HT1080 (cell line): ENCODE data around the gene AHCYL1. TPM values are rescaled to one million over a fixed set of nuclear protein-coding genes. Genes with fewer than 3 reads are reported as not detected.

Source experiments
- DNase-seq: peaks from one replicate; pipeline ENCODE4 v3.0.0-alpha.2; 2015; ENCODE audit warnings: low read depth
- total RNA-seq: library from RNA; depleted of rRNA; stranded (reverse); fragments of >200 nt; shearing (Covaris generic); gene quantifications from 2 replicates; pipeline ENCODE4 v1.2.3, GENCODE V29; 2014

The AHCYL1 gene
- total RNA-seq, 1 experiment from 2014 or later = 41.1 TPM

GRCh38 chr1:110034451-110035235 is 50.1 kb downstream of the AHCYL1 start, which contains the start of gene STRIP1:
Gene STRIP1, plus strand, starts transcription at chr1:110034624. Its CDS starts 14 bp downstream, at chr1:110034638.
- peak; percentile 97 for DNase-seq

GRCh38 chr1:110035236-110035752 is 50.7 kb downstream of the AHCYL1 start:
- peak; percentile 17 for DNase-seq

DNA sequence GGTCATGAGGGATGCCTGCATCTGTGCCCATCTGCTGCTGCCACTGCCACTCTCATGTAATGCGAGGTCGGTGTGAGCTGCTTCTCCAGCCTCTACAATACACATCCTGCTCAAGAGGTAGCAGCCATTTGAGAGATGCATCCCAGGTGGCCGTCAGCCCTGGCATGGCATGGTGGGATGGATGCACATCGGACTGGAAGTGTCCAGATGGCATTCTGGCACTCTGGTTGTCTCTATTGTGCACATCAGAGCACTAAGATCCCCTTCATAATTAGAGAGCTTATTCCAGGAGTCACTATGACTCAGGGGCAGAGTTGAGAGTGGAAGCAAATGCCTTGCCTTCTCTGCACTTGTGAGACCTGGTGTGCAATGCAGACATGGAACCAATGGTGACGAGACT is 53.7 kb downstream of the AHCYL1 start:
- DNase-seq = no peak

- DNase-seq = no peak
These were observed 55.1 kb downstream of the AHCYL1 start for GRCh38 chr1:110039641-110040040.

DNA sequence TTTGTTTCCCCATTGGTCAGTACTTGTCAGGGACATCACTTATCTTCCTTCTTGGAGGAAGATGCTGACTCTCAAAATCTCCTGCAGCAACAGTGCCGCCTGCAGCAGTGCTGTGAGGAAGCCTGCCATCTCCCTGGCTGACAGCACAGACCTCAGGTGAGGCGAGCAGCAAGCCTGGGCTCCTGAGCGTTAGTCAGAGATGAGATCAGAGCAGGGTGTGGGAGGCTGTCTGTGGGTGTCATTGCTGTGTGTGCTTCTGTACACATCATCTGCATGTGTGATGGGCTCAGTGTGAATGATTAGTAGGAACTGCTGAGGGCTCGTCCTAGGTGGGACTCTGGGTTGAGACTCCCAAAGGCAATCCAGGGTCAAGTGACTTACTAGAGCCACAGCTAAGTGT is 56.0 kb downstream of the AHCYL1 start:
- DNase-seq = no peak

DNA sequence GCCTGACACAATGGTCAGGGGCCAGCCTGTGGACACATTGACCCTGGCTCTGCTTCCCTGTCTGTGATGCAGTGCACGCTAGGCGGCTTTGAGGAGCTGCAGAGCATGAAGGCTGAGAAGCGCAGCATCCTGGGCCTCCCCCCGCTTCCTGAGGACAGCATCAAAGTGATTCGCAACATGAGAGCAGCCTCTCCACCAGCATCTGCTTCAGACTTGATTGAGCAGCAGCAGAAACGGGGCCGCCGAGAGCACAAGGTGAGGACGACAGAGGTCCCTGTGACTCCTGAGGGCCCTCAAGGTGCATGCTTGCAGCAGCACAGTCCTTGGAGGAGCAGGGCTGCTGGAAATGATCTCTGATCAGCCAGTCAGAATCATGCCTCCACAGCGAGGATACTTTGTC is 58.5 kb downstream of the AHCYL1 start:
- no peak for DNase-seq

DNA sequence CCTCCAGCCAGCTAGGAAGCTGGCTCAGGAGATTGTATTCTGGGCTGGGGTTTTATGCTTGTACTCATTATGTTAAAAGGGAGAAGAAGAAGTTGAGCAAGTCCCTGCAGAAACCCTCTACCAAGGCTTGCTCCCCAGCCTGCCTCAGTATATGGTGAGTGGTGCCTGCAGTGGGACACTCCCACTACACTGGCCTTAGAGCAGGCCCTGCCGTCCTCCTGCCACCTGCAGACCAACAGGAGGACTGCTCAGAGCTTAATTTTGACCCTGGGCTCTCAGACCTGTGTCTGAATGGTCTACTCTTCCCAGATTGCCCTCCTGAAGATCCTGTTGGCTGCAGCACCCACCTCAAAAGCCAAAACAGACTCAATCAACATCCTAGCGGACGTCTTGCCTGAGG is 62.9 kb downstream of the AHCYL1 start:
- no peak for DNase-seq

- no peak for DNase-seq
These were observed 63.7 kb downstream of the AHCYL1 start for GRCh38 chr1:110048240-110048639.

GRCh38 chr1:110048923-110049601 is 64.5 kb downstream of the AHCYL1 start:
- DNase-seq = no peak

DNA sequence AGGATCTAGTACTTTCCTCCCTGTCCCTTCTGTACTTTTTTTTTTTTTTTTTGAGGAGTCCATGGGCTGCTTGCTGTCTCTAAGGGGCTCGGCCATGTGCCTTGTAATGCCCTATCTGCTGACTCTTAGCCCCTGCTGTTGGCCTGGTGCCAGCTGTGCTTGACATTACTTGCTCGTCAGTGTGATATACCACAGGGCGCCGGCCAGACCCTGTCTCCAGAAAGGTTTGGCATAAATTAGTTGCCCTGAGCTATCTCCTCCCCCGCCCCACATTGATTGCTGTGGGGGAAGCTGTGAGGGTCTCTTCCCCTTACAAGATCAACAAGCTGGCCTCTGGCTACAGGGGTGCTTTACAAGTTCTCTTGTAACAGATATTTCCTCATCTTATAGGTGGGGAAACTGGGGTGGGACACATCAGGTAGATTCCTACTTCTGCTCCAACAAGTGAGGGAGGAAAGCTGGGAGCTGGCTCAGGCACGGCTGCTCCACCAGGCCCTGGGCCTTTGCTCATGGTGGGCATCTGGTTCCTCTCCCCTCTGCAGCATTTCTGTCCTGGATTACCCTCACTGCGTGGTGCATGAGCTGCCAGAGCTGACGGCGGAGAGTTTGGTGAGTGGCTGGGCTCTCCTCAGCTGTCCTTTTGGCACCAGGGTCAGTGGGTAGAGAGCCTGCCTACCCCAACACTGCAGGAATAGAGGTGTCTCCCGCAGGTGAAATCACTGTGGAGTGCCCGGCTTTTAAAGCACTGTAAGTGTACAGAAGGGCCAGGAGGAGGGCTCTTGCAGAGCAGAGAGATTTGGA is 65.4 kb downstream of the AHCYL1 start:
- DNase-seq = no peak

- DNase-seq = no peak
These were observed 66.2 kb downstream of the AHCYL1 start for GRCh38 chr1:110050602-110051261.

DNA sequence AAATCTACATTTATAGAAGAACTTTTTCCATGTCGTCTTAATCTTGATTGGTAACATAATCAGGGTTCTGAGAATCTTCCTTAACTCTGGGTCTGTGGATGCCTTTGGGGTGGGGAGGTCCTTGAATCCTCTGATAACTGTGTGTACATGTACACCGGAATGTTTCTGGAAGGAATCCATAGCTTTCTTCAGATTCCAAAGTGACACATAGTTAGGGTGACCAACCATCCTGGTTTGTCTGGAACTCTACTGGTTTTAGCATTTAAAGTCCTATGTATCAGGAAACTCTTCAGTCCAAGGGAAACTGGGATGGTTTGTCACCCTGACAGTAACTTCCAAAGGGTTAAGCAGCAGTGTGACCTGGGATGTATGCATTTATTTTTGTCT is 66.7 kb downstream of the AHCYL1 start:
- DNase-seq = no peak

GRCh38 chr1:110053552-110054428 is 69.2 kb downstream of the AHCYL1 start:
- DNase-seq = peak; percentile 39

DNA sequence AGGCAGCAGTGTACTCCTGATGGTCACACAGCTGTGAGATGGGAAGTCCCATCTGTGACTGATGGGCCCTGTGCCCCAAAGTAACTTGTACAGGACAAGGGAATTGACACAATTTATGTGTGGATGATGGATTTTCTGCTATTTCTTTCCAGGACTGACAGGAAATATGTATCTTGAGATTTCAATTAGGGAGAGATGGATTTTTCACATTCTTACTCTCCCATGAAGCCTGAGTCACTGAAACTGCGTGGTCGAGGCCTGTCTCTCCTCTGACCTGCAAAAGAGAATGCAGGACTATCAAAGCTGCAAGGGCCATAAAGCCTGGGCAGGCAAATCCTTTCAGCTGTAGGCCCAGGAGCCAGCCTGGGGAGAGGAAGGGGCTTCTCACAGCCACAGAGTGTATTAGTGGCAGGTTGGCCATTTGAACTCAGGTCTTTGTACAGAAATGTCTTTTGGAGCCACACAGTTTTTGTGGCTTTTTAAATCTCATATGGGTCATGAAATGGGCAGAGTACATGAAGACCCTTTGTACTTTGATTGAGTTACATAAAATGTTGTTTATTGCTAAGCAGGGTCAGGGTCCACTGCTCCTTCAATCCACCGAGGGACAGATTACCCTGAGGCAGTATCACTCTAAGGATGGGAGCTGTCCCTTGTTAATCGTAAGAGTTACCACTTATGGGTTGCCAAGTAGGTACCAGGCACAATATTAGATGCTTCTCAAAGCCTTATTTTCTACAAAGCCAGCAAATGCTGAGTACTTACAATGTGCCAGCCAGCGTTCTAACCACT is 71.1 kb downstream of the AHCYL1 start:
- no peak for DNase-seq

- no peak for DNase-seq
These were observed 71.7 kb downstream of the AHCYL1 start for GRCh38 chr1:110056285-110056683.

DNA sequence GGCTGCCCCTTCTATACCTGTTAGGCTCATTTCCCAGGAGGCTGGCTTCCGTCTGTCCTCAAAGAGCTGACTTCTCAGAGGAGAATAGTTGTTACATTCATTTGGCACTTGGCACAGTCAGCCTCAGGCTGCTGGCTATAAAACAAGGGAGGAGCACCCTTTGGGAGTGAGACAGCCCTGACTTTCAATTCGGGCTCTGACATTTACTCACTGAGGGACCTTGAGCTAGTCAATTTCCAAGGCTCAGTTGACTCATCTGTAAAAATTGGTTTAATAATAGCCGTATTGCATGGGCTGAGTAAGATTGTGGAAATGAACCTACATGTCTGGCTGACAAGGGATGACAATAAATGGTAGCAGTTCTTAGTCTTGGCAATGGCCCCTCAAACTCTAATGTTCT is 72.2 kb downstream of the AHCYL1 start:
- no peak for DNase-seq

DNA sequence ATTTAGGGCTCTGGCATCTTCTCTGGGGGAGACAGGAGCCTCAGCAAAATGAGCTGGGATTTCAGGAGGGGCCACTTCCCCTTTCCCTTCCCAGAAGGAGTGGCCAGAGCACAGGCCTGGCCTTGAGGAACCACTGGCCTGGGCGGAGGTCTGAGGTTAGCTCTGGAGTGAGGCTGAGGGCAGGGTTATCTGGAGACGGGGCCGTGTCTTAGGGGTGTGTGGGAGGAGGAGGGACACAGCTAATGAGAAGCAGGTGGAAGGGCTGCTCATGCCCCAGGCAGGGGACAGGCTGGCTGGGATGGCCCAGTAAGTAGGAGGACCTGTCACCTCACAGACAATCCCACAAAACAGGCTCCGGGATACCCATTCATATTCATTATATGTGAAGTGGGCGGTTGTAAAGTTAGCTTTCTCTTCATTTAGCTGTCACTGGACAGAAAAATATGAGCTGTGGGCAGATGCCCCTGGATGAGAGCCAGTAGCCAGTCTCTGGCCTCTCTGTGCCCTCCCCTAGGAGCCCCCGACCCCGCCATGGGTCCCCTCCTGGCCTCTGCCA is 73.5 kb downstream of the AHCYL1 start:
- no peak for DNase-seq

- no peak for DNase-seq
These were observed 74.0 kb downstream of the AHCYL1 start for GRCh38 chr1:110058591-110058990.
